NCI-H146 treated with DMSO at 0.1 percent for 48 hours (cell line): ENCODE results near the gene FREM1.

Experiments used
- DNase-seq: peaks from one replicate; lab custom pipeline; 2025; ENCODE audit not compliant: unreplicated experiment; lab: John Stamatoyannopoulos, UW

The FREM1 gene

DNA sequence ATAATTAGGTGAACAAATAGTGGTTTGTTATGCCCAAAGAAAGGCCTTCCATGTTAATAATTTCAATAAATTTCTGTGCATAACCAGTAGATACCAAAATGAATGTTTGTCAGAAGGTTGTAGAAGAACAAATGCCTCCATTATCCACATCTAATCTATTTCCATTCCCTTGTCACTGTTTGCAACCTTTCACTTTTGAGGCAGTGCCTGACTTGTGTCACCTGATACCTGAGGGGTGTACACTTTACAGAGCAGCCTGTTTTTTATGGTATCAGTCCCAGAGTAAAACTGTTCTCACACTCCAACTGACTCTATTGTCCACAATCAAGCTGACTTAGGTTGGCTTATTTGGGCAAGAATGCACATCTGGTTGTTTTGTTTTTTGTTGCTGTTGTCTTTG is 40.1 kb downstream of the FREM1 start:
- no peak for DNase-seq

DNA sequence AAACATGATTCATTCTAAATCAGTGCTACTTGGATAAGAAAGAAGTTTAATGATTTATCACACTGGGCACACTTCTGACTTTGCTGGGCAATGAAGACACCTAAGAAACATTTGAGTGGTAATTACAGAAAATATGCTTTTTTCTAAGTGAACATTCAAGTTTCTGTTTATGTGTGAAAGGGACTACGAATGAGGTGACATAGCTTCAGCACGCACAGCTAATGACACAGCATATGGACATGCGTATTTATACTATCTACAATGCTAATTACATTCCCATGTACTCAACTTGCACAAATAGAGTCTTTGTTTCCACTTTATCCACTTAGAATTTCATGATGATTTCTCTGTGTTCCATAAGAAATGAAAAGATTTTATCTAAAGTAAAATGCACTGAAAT is 40.6 kb downstream of the FREM1 start:
- no peak for DNase-seq

GRCh38 chr9:14868772-14869583 is 41.2 kb downstream of the FREM1 start:
- DNase-seq: no peak

GRCh38 chr9:14868418-14868771 is 41.8 kb downstream of the FREM1 start:
- DNase-seq: no peak

GRCh38 chr9:14866200-14866749 is 44.0 kb downstream of the FREM1 start:
- no peak for DNase-seq

GRCh38 chr9:14864309-14864708 is 45.9 kb downstream of the FREM1 start:
- no peak for DNase-seq

DNA sequence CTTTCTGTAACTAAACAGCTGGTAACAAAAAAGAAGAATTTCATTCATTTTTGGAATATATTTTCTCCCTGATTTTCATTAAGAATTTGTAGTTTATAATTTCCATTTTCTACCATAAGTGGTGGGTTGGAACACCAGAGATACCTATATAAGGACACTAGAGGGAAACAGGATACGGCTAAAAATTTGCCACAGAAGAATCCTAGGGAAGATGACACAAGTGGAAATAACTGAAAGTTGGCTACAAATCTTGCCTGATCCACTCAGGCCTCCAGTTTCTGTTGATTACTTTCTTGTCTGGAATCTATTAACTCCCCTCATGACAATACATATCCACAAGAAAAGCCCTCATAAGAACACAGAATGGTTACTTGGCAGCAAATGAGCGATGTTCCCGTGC is 46.8 kb downstream of the FREM1 start:
- no peak for DNase-seq

GRCh38 chr9:14857449-14858305 is 52.6 kb downstream of the FREM1 start:
- no peak for DNase-seq

- DNase-seq: no peak
These were observed 60.4 kb downstream of the FREM1 start for GRCh38 chr9:14849851-14850250.

DNA sequence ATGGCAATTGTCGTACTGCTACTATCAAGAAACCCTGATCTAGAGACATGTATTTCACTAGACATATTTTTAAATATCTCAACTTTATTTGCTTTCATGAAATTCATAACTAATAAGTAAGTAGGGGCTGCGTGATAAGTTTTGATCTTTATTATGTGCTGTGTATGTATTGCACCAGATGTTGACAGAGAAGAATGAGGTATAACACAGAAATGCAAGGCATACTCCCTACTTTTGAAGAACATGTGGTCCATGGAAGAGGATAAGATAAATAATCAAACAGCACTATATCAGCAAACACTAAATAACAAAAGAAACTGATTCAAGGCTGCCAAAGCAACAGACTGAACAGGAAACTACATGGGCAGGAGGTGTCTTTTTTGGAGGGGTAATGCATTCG is 60.9 kb downstream of the FREM1 start:
- no peak for DNase-seq

GRCh38 chr9:14846871-14847311 is 63.3 kb downstream of the FREM1 start:
- DNase-seq: no peak

- DNase-seq: no peak
These were observed 67.1 kb downstream of the FREM1 start for GRCh38 chr9:14843163-14843562.

GRCh38 chr9:14842269-14842668 is 68.0 kb downstream of the FREM1 start:
- no peak for DNase-seq

GRCh38 chr9:14838701-14839100 is 71.5 kb downstream of the FREM1 start:
- no peak for DNase-seq

- DNase-seq: no peak
These were observed 73.3 kb downstream of the FREM1 start for GRCh38 chr9:14836885-14837284.

- no peak for DNase-seq
These were observed 78.6 kb downstream of the FREM1 start for GRCh38 chr9:14831661-14832060.

DNA sequence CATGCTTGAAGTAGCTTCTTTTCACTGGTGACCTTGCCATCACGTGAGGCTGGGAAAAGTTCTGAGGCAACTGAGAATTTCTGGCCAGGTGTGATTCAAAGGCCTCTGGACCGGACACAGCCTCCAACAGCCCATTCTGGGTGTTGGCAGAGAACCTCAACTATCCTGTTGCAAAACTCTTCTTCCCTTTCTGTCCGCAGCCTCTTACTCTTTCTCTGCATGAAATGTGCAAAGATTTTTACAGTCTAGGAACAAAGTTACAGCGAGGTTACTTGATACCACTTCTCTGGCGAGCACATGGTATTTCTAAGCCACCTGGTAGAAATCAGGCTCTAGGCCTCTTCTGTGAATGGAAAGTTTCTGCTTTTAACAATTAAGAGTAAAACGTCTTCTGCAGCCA is 79.2 kb downstream of the FREM1 start:
- no peak for DNase-seq

- DNase-seq: no peak
These were observed 80.2 kb downstream of the FREM1 start for GRCh38 chr9:14830057-14830456.

DNA sequence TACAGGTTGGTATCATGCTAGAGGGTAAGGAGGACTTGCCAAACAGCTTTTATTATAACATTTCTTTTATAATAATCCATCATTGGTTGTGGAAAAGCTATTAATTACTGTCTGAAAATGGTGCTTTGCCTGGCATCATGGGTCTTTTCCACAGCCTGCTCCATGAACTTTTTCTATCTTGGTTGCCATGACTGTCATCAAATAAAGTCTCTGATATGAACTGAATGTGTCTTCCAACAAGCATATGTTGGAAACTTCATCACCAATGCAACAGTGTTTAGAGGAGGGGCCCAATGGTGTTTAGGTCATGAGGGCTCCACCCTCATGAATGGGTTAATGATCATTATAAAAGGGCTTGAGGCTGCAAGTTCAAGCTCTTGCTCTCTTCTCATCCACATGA is 81.0 kb downstream of the FREM1 start:
- DNase-seq: no peak

DNA sequence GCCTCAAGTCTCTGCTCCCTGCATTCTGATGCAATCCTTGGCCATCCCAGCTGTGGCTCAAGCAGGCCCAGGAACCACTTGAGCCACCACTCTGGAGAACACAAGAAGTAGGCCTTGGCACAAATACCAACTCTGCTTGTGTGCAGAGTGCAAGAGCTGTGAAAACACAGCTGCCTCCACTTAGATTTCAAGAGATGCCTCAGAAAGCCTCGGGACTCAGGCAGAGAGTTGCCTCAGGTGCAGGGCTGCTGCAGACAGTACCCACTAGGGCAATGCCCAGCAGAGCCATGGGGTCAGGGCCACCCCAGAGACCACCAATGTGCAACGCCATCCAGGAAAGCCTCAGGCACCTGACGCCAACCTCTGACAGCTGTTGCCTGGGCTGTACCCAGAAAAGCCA is 82.4 kb downstream of the FREM1 start:
- DNase-seq: no peak

DNA sequence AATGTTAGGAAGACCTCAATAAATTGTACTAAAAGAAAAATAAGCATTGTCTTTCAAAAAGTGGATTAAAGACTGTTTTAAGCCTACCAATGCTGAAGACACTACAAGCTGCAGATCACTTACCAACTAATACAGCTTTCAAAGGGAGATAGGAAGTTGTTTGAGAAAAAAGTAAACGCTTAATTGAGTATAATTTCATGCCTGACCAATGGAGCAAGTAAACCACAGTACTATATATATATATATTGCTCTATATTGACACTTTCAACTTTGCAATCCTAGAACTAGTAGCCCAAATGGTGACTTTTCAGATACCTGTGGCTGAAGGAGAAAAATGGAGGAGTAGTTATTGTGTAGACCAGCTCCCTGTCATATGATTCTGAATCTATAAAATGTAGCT is 85.7 kb downstream of the FREM1 start:
- no peak for DNase-seq

DNA sequence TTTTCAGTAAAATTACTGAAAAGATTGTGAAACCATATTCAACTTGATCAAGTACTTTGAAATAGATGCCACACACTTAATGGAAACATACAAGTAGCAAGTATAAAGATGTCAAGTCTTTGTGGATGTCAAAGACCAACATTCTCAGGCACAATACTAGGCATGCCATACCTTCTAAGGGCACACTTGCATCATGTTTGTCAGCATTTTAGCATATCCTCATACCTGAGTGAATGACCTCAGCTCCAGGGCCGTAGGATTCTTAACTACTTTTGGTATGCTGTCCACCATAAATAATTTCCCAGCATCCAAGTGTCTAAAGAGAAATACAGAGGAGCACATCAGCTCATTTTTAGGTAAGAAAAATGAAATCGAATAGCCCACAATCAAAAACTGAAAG is 86.4 kb downstream of the FREM1 start:
- no peak for DNase-seq
